HG02885 (cell line): Measurements from ENCODE around the gene KIAA1217.

Experiments used
- ATAC-seq: cut with Tn5 transposase; IDR thresholded peaks from one replicate; pipeline ENCODE4 v1.9.1; 2021; ENCODE audit warnings: mild to moderate bottlenecking; ENCODE audit not compliant: unreplicated experiment, poor library complexity

The KIAA1217 gene

GRCh38 chr10:24278176-24278889, 69.4 kb downstream of the KIAA1217 start:
- ATAC-seq = no peak

GRCh38 chr10:24279166-24279565, 70.2 kb downstream of the KIAA1217 start:
- no peak for ATAC-seq

GRCh38 chr10:24287559-24288195, 78.7 kb downstream of the KIAA1217 start:
- no peak for ATAC-seq

- ATAC-seq = no peak
These were observed 79.6 kb downstream of the KIAA1217 start for GRCh38 chr10:24288581-24288980.

- no peak for ATAC-seq
These were observed 80.3 kb downstream of the KIAA1217 start for GRCh38 chr10:24289235-24289634.

GRCh38 chr10:24292304-24293293, 83.7 kb downstream of the KIAA1217 start:
- ATAC-seq = no peak

- no peak for ATAC-seq
These were observed 90.8 kb downstream of the KIAA1217 start for GRCh38 chr10:24299578-24300260.

- ATAC-seq = no peak
These were observed 94.8 kb downstream of the KIAA1217 start for GRCh38 chr10:24303522-24304310.

- no peak for ATAC-seq
These were observed 96.9 kb downstream of the KIAA1217 start for GRCh38 chr10:24305551-24306506.

GRCh38 chr10:24306507-24306875, 97.6 kb downstream of the KIAA1217 start:
- ATAC-seq = no peak

- ATAC-seq = no peak
These were observed 98.2 kb downstream of the KIAA1217 start for GRCh38 chr10:24307116-24307515.

GRCh38 chr10:24307696-24308485, 99.0 kb downstream of the KIAA1217 start:
- no peak for ATAC-seq

GRCh38 chr10:24310104-24310503, 101.2 kb downstream of the KIAA1217 start:
- ATAC-seq = no peak

GRCh38 chr10:24311888-24312287, 103.0 kb downstream of the KIAA1217 start:
- no peak for ATAC-seq

- ATAC-seq = no peak
These were observed 104.3 kb downstream of the KIAA1217 start for GRCh38 chr10:24313283-24313682.

- no peak for ATAC-seq
These were observed 106.3 kb downstream of the KIAA1217 start for GRCh38 chr10:24315211-24315610.

- no peak for ATAC-seq
These were observed 109.6 kb downstream of the KIAA1217 start for GRCh38 chr10:24318517-24318916.

- no peak for ATAC-seq
These were observed 111.4 kb downstream of the KIAA1217 start for GRCh38 chr10:24320373-24320772.
